ENCODE measurements around the gene PAGE2B.

Gene PAGE2B
- long read RNA-seq, result 0 reads

GRCh38 chrX:55074851-55075467 lies at the start of gene PAGE2B:
PAGE2B (plus strand) TSS chrX:55075030; CDS start chrX:55076042, 1,012 bp downstream.
- DNase-seq (ENCODE audit: low read depth in 1 of 2, low spot score in 1 of 2), result no peak
- Histone ChIP-seq H3K4me3 (replicated peaks; ENCODE audit: insufficient read depth, low read length) (no peak within 1 kb of the TSS), H3K27me3 (ENCODE audit: insufficient read depth, poor library complexity, severe bottlenecking) (no peaks in the 10 kb centered on the region), H3K27ac (replicated peaks) (no peak within 1 kb of the TSS)
- no peak for TF ChIP-seq GABPA (IDR thresholded peaks at IDR 0.05; ENCODE audit: low read depth)

- TF ChIP-seq REST (IDR thresholded peaks at IDR 0.05; ENCODE audit: insufficient replicate concordance, low read depth), result no peak
- no peak for TF ChIP-seq SPI1 (IDR thresholded peaks at IDR 0.05; ENCODE audit: borderline replicate concordance, low read depth)
- TF ChIP-seq GABPA (IDR thresholded peaks at IDR 0.05; ENCODE audit: low read depth), result no peak
- TF ChIP-seq CTCF (IDR thresholded peaks at IDR 0.05; ENCODE audit: insufficient read depth, low read length), result no peak
- no peak for TF ChIP-seq POLR2AphosphoS5 (IDR thresholded peaks at IDR 0.05; ENCODE audit: low read depth)
- Histone ChIP-seq H3K27me3 (ENCODE audit: insufficient read depth, poor library complexity, severe bottlenecking) (no peaks in the 10 kb centered on the region), H3K27ac (replicated peaks) (no peak overlapping the region), H3K4me3 (replicated peaks; ENCODE audit: insufficient read depth, low read length) (no peak overlapping the region)
- no peak for DNase-seq (ENCODE audit: low read depth in 1 of 2, low spot score in 1 of 2)
Measured at GRCh38 chrX:55026143-55026542, 48.7 kb upstream of the PAGE2B start.

- H3K27me3 ChIP-seq (ENCODE audit: insufficient read depth, poor library complexity, severe bottlenecking), result no peaks in the 10 kb centered on the region
- no peak for TF ChIP-seq SPI1 (IDR thresholded peaks at IDR 0.05; ENCODE audit: borderline replicate concordance, low read depth)
- no peak for TF ChIP-seq CTCF (IDR thresholded peaks at IDR 0.05; ENCODE audit: insufficient read depth, low read length)
- no peak for TF ChIP-seq REST (IDR thresholded peaks at IDR 0.05; ENCODE audit: insufficient replicate concordance, low read depth)
- TF ChIP-seq POLR2AphosphoS5 (IDR thresholded peaks at IDR 0.05; ENCODE audit: low read depth), result no peak
- TF ChIP-seq GABPA (IDR thresholded peaks at IDR 0.05; ENCODE audit: low read depth), result no peak
- no peak overlapping the region for H3K4me3 ChIP-seq (replicated peaks; ENCODE audit: insufficient read depth, low read length)
- no peak for DNase-seq (ENCODE audit: low read depth in 1 of 2, low spot score in 1 of 2)
- H3K27ac ChIP-seq (replicated peaks), result no peak overlapping the region
Measured at GRCh38 chrX:55026840-55027239, 48.0 kb upstream of the PAGE2B start.

- TF ChIP-seq SPI1 (IDR thresholded peaks at IDR 0.05; ENCODE audit: borderline replicate concordance, low read depth) (no peak), POLR2AphosphoS5 (IDR thresholded peaks at IDR 0.05; ENCODE audit: low read depth) (no peak), GABPA (IDR thresholded peaks at IDR 0.05; ENCODE audit: low read depth) (no peak), CTCF (IDR thresholded peaks at IDR 0.05; ENCODE audit: insufficient read depth, low read length) (no peak), REST (IDR thresholded peaks at IDR 0.05; ENCODE audit: insufficient replicate concordance, low read depth) (no peak)
- Histone ChIP-seq H3K4me3 (replicated peaks; ENCODE audit: insufficient read depth, low read length) (no peak overlapping the region), H3K27me3 (ENCODE audit: insufficient read depth, poor library complexity, severe bottlenecking) (no peaks in the 10 kb centered on the region), H3K27ac (replicated peaks) (no peak overlapping the region)
- no peak for DNase-seq (ENCODE audit: low read depth in 1 of 2, low spot score in 1 of 2)
Measured at GRCh38 chrX:55028040-55028439, 46.8 kb upstream of the PAGE2B start.

All from HL-60 (cell line).